HepG2 (cell line): ENCODE results near the gene MSRB3. TPM values are rescaled to one million over a fixed set of nuclear protein-coding genes. Genes with fewer than 3 reads are reported as not detected.

Experiments
- ATAC-seq: fragments of 200-7000 bp; cut with Tn5 transposase; 3 replicates; pipeline ENCODE4 v1.9.1; 2020; ENCODE audit warnings: mild to moderate bottlenecking, moderate library complexity
- BruUV-seq: library from RNA; stranded (reverse); fragments of 400-500 nt; replicated peaks from 2 replicates; lab custom pipeline; 2021; lab: Mats Ljungman, UMichigan
- CTCF ChIA-PET: fragments of 300-600 bp; formaldehyde crosslinking; extraction: SDS; loops from one replicate; lab custom pipeline; 2021; ENCODE audit warnings: low total read pairs, inconsistent platforms, low intra/inter-chr PET ratio; lab: Yijun Ruan, JAX
- POLR2A ChIA-PET: fragments of 350-600 bp; sonication (Branson Sonifier 250); formaldehyde crosslinking; loops from one replicate; lab custom pipeline; 2020; ENCODE audit warnings: antibody characterized with exemption, inconsistent platforms; lab: Yijun Ruan, JAX
- DNase-seq: peaks from one replicate; pipeline ENCODE4 v3.0.0-alpha.2; 2015; ENCODE audit warnings: low spot score
- FAIRE-seq: peaks from 3 replicates; lab custom pipeline; 2011; peaks lifted over from hg19 to GRCh38; lab: Jason Lieb, UNC
- H2AFZ ChIP-seq: one replicate; pipeline ENCODE4 v1.6.1; 2011; ENCODE audit warnings: low read length, inconsistent platforms
- H3K27ac ChIP-seq: fragments of 300-600 bp; 3 replicates; pipeline ENCODE4 v1.8.0; 2011; ENCODE audit warnings: mixed run types, mild to moderate bottlenecking, mixed read lengths, low read length, inconsistent platforms; ENCODE audit not compliant: insufficient read depth; ENCODE audit errors: extremely low read length
- H3K27me3 ChIP-seq, 2 experiments: fragments of 200-600 bp in 1 of 2; 2 replicates in 1 of 2; 3 replicates in 1 of 2; pipeline versions ENCODE4 v1.6.0 to v1.8.0; 2011; ENCODE audit warnings: low read length in 2 of 2, mild to moderate bottlenecking in 2 of 2, moderate library complexity in 2 of 2, inconsistent platforms in 1 of 2; ENCODE audit not compliant: insufficient read depth in 2 of 2, control insufficient read depth in 1 of 2
- H3K36me3 ChIP-seq, 2 experiments: fragments of 200-600 bp in 1 of 2; replicated peaks in 1 of 2; 2 replicates in 1 of 2; 3 replicates in 1 of 2; pipeline versions ENCODE4 v1.5.1 to v1.8.0; 2011; ENCODE audit warnings: low read length in 2 of 2, inconsistent platforms in 1 of 2; ENCODE audit not compliant: insufficient read depth in 2 of 2, control insufficient read depth in 1 of 2
- H3K4me1 ChIP-seq: 2 replicates; pipeline ENCODE4 v1.5.1; 2012; ENCODE audit warnings: low read length, inconsistent platforms; ENCODE audit not compliant: insufficient read depth
- H3K4me2 ChIP-seq: 2 replicates; pipeline ENCODE4 v1.6.0; 2011; ENCODE audit warnings: low read depth, low read length, inconsistent platforms
- H3K4me3 ChIP-seq, 3 experiments: fragments of 200-600 bp in 1 of 3; sonication (generic), shearing (Covaris generic) in 1 of 3; replicated peaks in 1 of 3; 2 replicates each; pipeline ENCODE4 v1.5.1; 2011 to 2016; ENCODE audit warnings: low read length in 3 of 3, inconsistent platforms in 2 of 3, low read depth in 2 of 3, mild to moderate bottlenecking in 2 of 3, control low read depth in 1 of 3, mixed read lengths in 1 of 3; ENCODE audit not compliant: insufficient read depth in 1 of 3
- H3K79me2 ChIP-seq: one replicate; pipeline ENCODE4 v1.6.1; 2011; ENCODE audit warnings: low read length, inconsistent platforms; ENCODE audit not compliant: insufficient read depth
- H3K9ac ChIP-seq: 2 replicates; pipeline ENCODE4 v1.6.0; 2011; ENCODE audit warnings: mild to moderate bottlenecking, low read depth, low read length, inconsistent platforms; ENCODE audit not compliant: insufficient read depth
- H3K9me3 ChIP-seq: 2 replicates; pipeline ENCODE4 v1.5.1; 2012; ENCODE audit warnings: mild to moderate bottlenecking, low read length
- H4K20me1 ChIP-seq: 2 replicates; pipeline ENCODE4 v1.6.0; 2011; ENCODE audit warnings: inconsistent platforms, mild to moderate bottlenecking, low read length, moderate library complexity; ENCODE audit not compliant: insufficient read depth
- GTF3A ChIP-seq: sonication (generic); formaldehyde crosslinking; conservative IDR thresholded peaks from 2 replicates; pipeline ENCODE4 v1.4.0; 2020; ENCODE audit warnings: mild to moderate bottlenecking, missing genetic modification reagents
- HDAC2 ChIP-seq: sonication (generic); formaldehyde crosslinking; IDR thresholded peaks from 2 replicates; pipeline ENCODE4 v1.4.0; 2020; ENCODE audit warnings: missing genetic modification reagents
- HNRNPUL1 ChIP-seq: fragments of 200-400 bp; formaldehyde crosslinking; IDR thresholded peaks from 2 replicates; pipeline ENCODE4 v1.6.1; 2017; ENCODE audit warnings: low read depth, mild to moderate bottlenecking, low read length, moderate library complexity
- JUN ChIP-seq: sonication (generic); formaldehyde crosslinking; IDR thresholded peaks from 2 replicates; pipeline ENCODE4 v1.4.0; 2020; ENCODE audit warnings: mild to moderate bottlenecking, missing genetic modification reagents
- MAFK ChIP-seq, 2 experiments: IDR thresholded peaks in 1 of 2; conservative IDR thresholded peaks in 1 of 2; 2 replicates each; pipeline ENCODE4 v1.6.1; 2011; ENCODE audit warnings: improper control_type of control experiment in 2 of 2, low read length in 2 of 2
- SP4 ChIP-seq: sonication (generic); formaldehyde crosslinking; IDR thresholded peaks from 2 replicates; pipeline ENCODE4 v1.8.1; 2023; ENCODE audit warnings: mild to moderate bottlenecking, missing genetic modification reagents
- WGBS: methylation state at CpG from one replicate; pipeline ENCODE4 v1.1.6; 2017; ENCODE audit warnings: low lambda C conversion rate; 5-methylcytosine and 5-hydroxymethylcytosine counted together
- in situ Hi-C: cut with HindIII; loops from 2 replicates; pipeline ENCODE4 v1.10.0; 2017; ENCODE audit warnings: low pct_unique_long_range_greater_than_20kb; ENCODE audit not compliant: extremely low pct_ligation_motif_present
- intact Hi-C: fragments of 100-400 bp; cut with micrococcal nuclease; formaldehyde crosslinking; loops from one replicate; pipeline ENCODE4 v1.10.0; 2022; ENCODE audit not compliant: unreplicated experiment
- polyA plus RNA-seq, 8 experiments: library from polyadenylated mRNA; depleted of rRNA in 3 of 8; stranded (reverse) in 7 of 8; unstranded in 1 of 8; fragments of >200 nt; fragmentation: Illumina TruSeq in 4 of 8; extraction: Trizol in 4 of 8; gene quantifications; 2 replicates each; pipeline versions ENCODE4 v1.2.1 to v1.2.3, GENCODE V29; 2011 to 2016; ENCODE audit warnings: low read depth in 4 of 8, missing spikeins in 1 of 8, mixed read lengths in 1 of 8; ENCODE audit not compliant: insufficient read depth in 1 of 8
- total RNA-seq, 5 experiments: library from RNA; depleted of rRNA; stranded (reverse); fragments of >200 nt; fragmentation: Illumina TruSeq; extraction: Trizol; gene quantifications; 2 replicates each; pipeline ENCODE4 v1.2.3, GENCODE V29; 2016; ENCODE audit warnings: low read depth in 1 of 5
- TF ChIP-seq, protein P1 (sequence below): sonication (generic); formaldehyde crosslinking; IDR thresholded peaks from 2 replicates; pipeline ENCODE4 v1.4.0; 2020; ENCODE audit warnings: missing genetic modification reagents, borderline replicate concordance
- TF ChIP-seq, protein P2 (sequence below), 2 experiments: sonication (generic) in 1 of 2; formaldehyde crosslinking in 1 of 2; IDR thresholded peaks; 2 replicates each; pipeline versions ENCODE4 v1.5.1 to v1.6.1; 2011 to 2020; ENCODE audit warnings: borderline replicate concordance in 1 of 2, low read depth in 1 of 2, low read length in 1 of 2, mild to moderate bottlenecking in 1 of 2, missing genetic modification reagents in 1 of 2, moderate library complexity in 1 of 2

The MSRB3 gene
- total and polyA plus RNA-seq, 2 of the 13 experiments (the other 11 are each of a cell fraction or from before 2014, with no cell fraction given) = 1.5 to 1.9 TPM

DNA sequence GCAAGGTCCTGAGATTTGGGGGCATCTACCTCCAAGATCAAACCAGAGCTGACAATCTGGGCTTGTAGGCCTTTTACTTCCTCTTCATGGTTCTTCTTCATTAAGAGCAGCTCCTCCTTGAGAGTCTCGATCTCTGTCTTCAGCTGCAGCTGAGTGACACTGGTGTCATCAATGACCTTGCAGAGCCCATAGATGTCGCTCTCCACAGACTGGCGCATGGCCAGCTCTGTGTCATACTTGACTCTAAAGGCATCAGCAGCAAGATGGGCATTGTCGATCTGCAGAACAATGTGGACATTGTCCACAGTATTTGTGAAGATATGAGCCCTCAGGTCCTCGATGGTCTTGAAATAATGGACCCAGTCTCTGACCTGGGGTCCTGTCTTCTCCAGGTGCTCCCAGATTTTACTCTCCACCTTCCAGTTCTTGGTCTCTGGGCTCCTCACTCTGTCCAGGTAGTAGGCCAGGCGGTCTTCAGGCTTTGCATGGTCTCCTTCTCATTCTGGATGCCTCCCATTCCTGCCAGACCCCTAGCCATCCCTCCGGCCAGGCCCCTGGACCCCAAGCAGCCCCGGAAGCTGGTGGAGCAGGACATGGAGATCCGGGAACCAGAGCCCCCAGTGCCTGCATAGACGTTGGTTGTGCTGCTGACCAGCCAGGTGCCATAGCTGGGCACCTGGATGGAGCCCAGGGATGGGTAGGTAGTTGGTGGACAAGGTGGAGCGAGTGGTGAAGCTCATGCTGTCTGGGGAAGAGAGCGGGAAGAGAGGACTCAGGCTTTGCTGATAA is 141.0 kb downstream of the MSRB3 start:
- Histone ChIP-seq H3K36me3 (no peaks in the 10 kb centered on the region), H3K4me3 (no peak overlapping the region), H3K9ac (no peak overlapping the region), H3K9me3 (peaks cover 17% of the 10 kb centered on the region), H4K20me1 (no peaks in the 10 kb centered on the region), H3K4me2 (no peak overlapping the region), H2AFZ (no peak overlapping the region), H3K27ac (no peak overlapping the region), H3K4me1 (peaks cover 8% of the 10 kb centered on the region; the same call in 1 of the 2 replicates), H3K27me3 (no peaks in the 10 kb centered on the region), H3K79me2 (no peaks in the 10 kb centered on the region)
- TF ChIP-seq JUN (CRISPR knock-in tag) = no peak
- FAIRE-seq (no peak), ATAC-seq (no peak), DNase-seq (no peak)
- no TSS peak for BruUV-seq
- WGBS = 43% methylated on average over 10 of the region's 12 CpGs
- in situ Hi-C loops (no loop called here), intact Hi-C loops (no loop called here)
- ChIA-PET CTCF (no interaction called here), POLR2A (no interaction called here)

DNA sequence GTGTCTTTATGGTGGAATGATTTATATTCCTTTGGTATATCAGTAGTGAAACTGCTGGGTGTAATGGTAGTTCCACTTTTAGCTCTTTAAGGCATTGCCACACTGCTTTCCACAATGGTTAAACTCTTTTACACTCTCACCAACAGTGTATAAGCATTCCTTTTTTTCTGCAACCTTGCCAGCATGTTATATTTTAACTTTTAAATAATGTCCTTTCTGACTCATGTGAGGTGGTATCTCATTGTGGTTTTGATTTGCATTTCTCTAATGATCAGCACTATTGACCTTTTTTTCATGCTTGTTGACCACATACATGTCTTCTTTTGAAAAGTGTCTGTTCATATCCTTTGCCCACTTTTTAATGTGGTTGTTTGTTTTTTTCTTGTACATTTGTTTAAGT is 142.5 kb downstream of the MSRB3 start:
- BruUV-seq = no TSS peak
- no peak overlapping the region for H3K9ac ChIP-seq
- ChIA-PET CTCF (no interaction called here), POLR2A (no interaction called here)
- no peak overlapping the region for H2AFZ ChIP-seq
- ATAC-seq (no peak), DNase-seq (no peak), FAIRE-seq (no peak)
- H3K4me3 ChIP-seq = no peak overlapping the region
- peaks cover 5% of the 10 kb centered on the region; the same call in 1 of the 2 replicates for H3K4me1 ChIP-seq
- no peaks in the 10 kb centered on the region for H3K27me3 ChIP-seq
- in situ Hi-C loops (no loop called here), intact Hi-C loops (no loop called here)
- no peaks in the 10 kb centered on the region for H3K79me2 ChIP-seq
- no peak for TF ChIP-seq MAFK (conservative IDR thresholded peaks at IDR 0.05 in 1 of 2, IDR thresholded peaks at IDR 0.05 in 1 of 2; ENCODE audit: low read length in 2 of 2)
- TF ChIP-seq HNRNPUL1 = no peak
- TF ChIP-seq, protein P1, sequence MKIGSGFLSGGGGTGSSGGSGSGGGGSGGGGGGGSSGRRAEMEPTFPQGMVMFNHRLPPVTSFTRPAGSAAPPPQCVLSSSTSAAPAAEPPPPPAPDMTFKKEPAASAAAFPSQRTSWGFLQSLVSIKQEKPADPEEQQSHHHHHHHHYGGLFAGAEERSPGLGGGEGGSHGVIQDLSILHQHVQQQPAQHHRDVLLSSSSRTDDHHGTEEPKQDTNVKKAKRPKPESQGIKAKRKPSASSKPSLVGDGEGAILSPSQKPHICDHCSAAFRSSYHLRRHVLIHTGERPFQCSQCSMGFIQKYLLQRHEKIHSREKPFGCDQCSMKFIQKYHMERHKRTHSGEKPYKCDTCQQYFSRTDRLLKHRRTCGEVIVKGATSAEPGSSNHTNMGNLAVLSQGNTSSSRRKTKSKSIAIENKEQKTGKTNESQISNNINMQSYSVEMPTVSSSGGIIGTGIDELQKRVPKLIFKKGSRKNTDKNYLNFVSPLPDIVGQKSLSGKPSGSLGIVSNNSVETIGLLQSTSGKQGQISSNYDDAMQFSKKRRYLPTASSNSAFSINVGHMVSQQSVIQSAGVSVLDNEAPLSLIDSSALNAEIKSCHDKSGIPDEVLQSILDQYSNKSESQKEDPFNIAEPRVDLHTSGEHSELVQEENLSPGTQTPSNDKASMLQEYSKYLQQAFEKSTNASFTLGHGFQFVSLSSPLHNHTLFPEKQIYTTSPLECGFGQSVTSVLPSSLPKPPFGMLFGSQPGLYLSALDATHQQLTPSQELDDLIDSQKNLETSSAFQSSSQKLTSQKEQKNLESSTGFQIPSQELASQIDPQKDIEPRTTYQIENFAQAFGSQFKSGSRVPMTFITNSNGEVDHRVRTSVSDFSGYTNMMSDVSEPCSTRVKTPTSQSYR (CRISPR knock-in tag) = no peak
- TF ChIP-seq, protein P2, sequence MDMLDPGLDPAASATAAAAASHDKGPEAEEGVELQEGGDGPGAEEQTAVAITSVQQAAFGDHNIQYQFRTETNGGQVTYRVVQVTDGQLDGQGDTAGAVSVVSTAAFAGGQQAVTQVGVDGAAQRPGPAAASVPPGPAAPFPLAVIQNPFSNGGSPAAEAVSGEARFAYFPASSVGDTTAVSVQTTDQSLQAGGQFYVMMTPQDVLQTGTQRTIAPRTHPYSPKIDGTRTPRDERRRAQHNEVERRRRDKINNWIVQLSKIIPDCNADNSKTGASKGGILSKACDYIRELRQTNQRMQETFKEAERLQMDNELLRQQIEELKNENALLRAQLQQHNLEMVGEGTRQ (IDR thresholded peaks at IDR 0.05; ENCODE audit: low read depth, low read length) = no peak
- TF ChIP-seq, protein P2 (CRISPR knock-in tag; IDR thresholded peaks at IDR 0.05; ENCODE audit: borderline replicate concordance) = no peak
- no peak for TF ChIP-seq SP4 (CRISPR knock-in tag)
- no peak for TF ChIP-seq HDAC2 (CRISPR knock-in tag)
- TF ChIP-seq GTF3A (CRISPR knock-in tag) = no peak
- no peaks in the 10 kb centered on the region for H4K20me1 ChIP-seq
- no peaks in the 10 kb centered on the region for H3K36me3 ChIP-seq
- peaks cover 17% of the 10 kb centered on the region for H3K9me3 ChIP-seq
- no peak overlapping the region for H3K27ac ChIP-seq
- no peak overlapping the region for H3K4me2 ChIP-seq
